Activated CD8-positive, alpha-beta T cell treated with anti-CD3 and anti-CD28 coated beads, Interleukin-2, amount 10 ng/mL, durations not matched to agents 7 days and 5 days (primary cell): ENCODE measurements around the gene GYS2. TPM values are rescaled to one million over a fixed set of nuclear protein-coding genes. Genes with fewer than 3 reads are reported as not detected.

Experiments
- ATAC-seq: fragments of 150-1000 bp; cut with Tn5 transposase; one replicate; pipeline ENCODE4 v1.10.0; 2021; ENCODE audit warnings: moderate library complexity
- CTCF ChIA-PET: fragments of 350-600 bp; sonication (Branson Sonifier 250); formaldehyde crosslinking; loops from one replicate; lab custom pipeline; 2021; ENCODE audit warnings: antibody characterized with exemption; lab: Charles Lee
- POLR2A ChIA-PET: fragments of 350-600 bp; sonication (Branson Sonifier 250); formaldehyde crosslinking; loops from one replicate; lab custom pipeline; 2021; ENCODE audit warnings: antibody characterized with exemption; lab: Charles Lee
- DNase-seq: peaks from one replicate; pipeline ENCODE4 v3.0.0-alpha.2; 2020
- H3K27ac Mint-ChIP-seq: one replicate; pipeline ENCODE4 v1.8.0; 2021; ENCODE audit warnings: mild to moderate bottlenecking, mixed read lengths
- H3K27me3 Mint-ChIP-seq: one replicate; pipeline ENCODE4 v1.8.0; 2021; ENCODE audit warnings: low read depth, mixed read lengths
- H3K36me3 Mint-ChIP-seq: one replicate; pipeline ENCODE4 v1.8.0; 2021; ENCODE audit warnings: low read depth, mixed read lengths
- H3K4me1 Mint-ChIP-seq: one replicate; pipeline ENCODE4 v1.8.0; 2021; ENCODE audit warnings: low read depth, mixed read lengths
- H3K4me3 Mint-ChIP-seq: one replicate; pipeline ENCODE4 v1.8.0; 2021; ENCODE audit warnings: mild to moderate bottlenecking, mixed read lengths
- H3K9me3 Mint-ChIP-seq: one replicate; pipeline ENCODE4 v1.8.0; 2022; ENCODE audit warnings: mixed read lengths; ENCODE audit not compliant: insufficient read depth
- total RNA-seq, 2 experiments: library from RNA; stranded (reverse); gene quantifications; one replicate each; pipeline ENCODE4 v1.2.3, GENCODE V29; 2021

Gene GYS2
- total RNA-seq, 2 experiments from 2014 or later, result not detected

GRCh38 chr12:21638054-21638891 is 33.6 kb upstream of the GYS2 start:
- Mint-ChIP-seq H3K27me3 (no peaks in the 10 kb centered on the region), H3K4me1 (peaks cover 31% of the 10 kb centered on the region), H3K4me3 (no peak overlapping the region), H3K36me3 (peaks cover 76% of the 10 kb centered on the region), H3K9me3 (no peaks in the 10 kb centered on the region), H3K27ac (peak overlapping the region; percentile 41)
- DNase-seq (no peak), ATAC-seq (no peak)
- ChIA-PET CTCF (no interaction called here), POLR2A (no interaction called here)

GRCh38 chr12:21634245-21634644 is 29.6 kb upstream of the GYS2 start:
- Mint-ChIP-seq H3K27ac (no peak overlapping the region), H3K4me1 (peaks cover 8% of the 10 kb centered on the region), H3K4me3 (no peak overlapping the region), H3K36me3 (peaks cover 61% of the 10 kb centered on the region), H3K9me3 (no peaks in the 10 kb centered on the region), H3K27me3 (no peaks in the 10 kb centered on the region)
- POLR2A ChIA-PET, result no interaction called here
- DNase-seq (no peak), ATAC-seq (no peak)
- CTCF ChIA-PET, result interaction anchor here (1.1 kb wide), 1 partner anchor 49 kb away, joined by 4 read pairs; no protein-coding TSS in a partner anchor

- ATAC-seq (no peak), DNase-seq (no peak)
- ChIA-PET POLR2A (no interaction called here), CTCF (interaction anchor here (1.4 to 1.7 kb wide), 2 partner anchors 49 to 65 kb away, joined by 5 to 6 read pairs; no protein-coding TSS in a partner anchor)
- Mint-ChIP-seq H3K9me3 (no peaks in the 10 kb centered on the region), H3K4me1 (peaks cover 3% of the 10 kb centered on the region), H3K27ac (peak overlapping the region; percentile 27), H3K36me3 (peaks cover 49% of the 10 kb centered on the region), H3K27me3 (no peaks in the 10 kb centered on the region), H3K4me3 (no peak overlapping the region)
Observed at GRCh38 chr12:21631367-21631766, 26.7 kb upstream of the GYS2 start.

- Mint-ChIP-seq H3K36me3 (peaks cover 30% of the 10 kb centered on the region), H3K9me3 (no peaks in the 10 kb centered on the region), H3K27me3 (no peaks in the 10 kb centered on the region), H3K27ac (no peak overlapping the region), H3K4me3 (no peak overlapping the region), H3K4me1 (no peaks in the 10 kb centered on the region)
- no peak for ATAC-seq
- CTCF ChIA-PET, result no interaction called here
- POLR2A ChIA-PET, result no interaction called here
- DNase-seq, result no peak
Observed at GRCh38 chr12:21627924-21628323, 23.3 kb upstream of the GYS2 start.

GRCh38 chr12:21618566-21618965 is 13.9 kb upstream of the GYS2 start:
- CTCF ChIA-PET, result no interaction called here
- peak overlapping the region; percentile 33 for H3K27ac Mint-ChIP-seq
- peaks cover 35% of the 10 kb centered on the region for H3K4me1 Mint-ChIP-seq
- no peak overlapping the region for H3K4me3 Mint-ChIP-seq
- H3K36me3 Mint-ChIP-seq, result peaks cover 14% of the 10 kb centered on the region
- POLR2A ChIA-PET, result interaction anchor here (0.7 kb wide), 1 partner anchor 116 kb away, joined by 3 read pairs; no protein-coding TSS in a partner anchor
- ATAC-seq (no peak), DNase-seq (no peak)
- H3K9me3 Mint-ChIP-seq, result no peaks in the 10 kb centered on the region
- no peaks in the 10 kb centered on the region for H3K27me3 Mint-ChIP-seq

- ATAC-seq, result no peak
- no peak for DNase-seq
- Mint-ChIP-seq H3K27ac (no peak overlapping the region), H3K4me1 (peaks cover 39% of the 10 kb centered on the region), H3K27me3 (no peaks in the 10 kb centered on the region), H3K4me3 (no peak overlapping the region), H3K36me3 (peaks cover 17% of the 10 kb centered on the region), H3K9me3 (no peaks in the 10 kb centered on the region)
- POLR2A ChIA-PET, result no interaction called here
- CTCF ChIA-PET, result no interaction called here
Observed at GRCh38 chr12:21617030-21617429, 12.4 kb upstream of the GYS2 start.

GRCh38 chr12:21615431-21615830 is 10.8 kb upstream of the GYS2 start:
- peaks cover 39% of the 10 kb centered on the region for H3K4me1 Mint-ChIP-seq
- no peak overlapping the region for H3K4me3 Mint-ChIP-seq
- H3K27me3 Mint-ChIP-seq, result no peaks in the 10 kb centered on the region
- no peaks in the 10 kb centered on the region for H3K9me3 Mint-ChIP-seq
- H3K27ac Mint-ChIP-seq, result peak overlapping the region; percentile 60
- peaks cover 17% of the 10 kb centered on the region for H3K36me3 Mint-ChIP-seq
- POLR2A ChIA-PET, result interaction anchor here (1.1 kb wide), 1 partner anchor 42 kb away, joined by 5 read pairs; no protein-coding TSS in a partner anchor
- CTCF ChIA-PET, result interaction anchor here (1.0 to 1.1 kb wide), 2 partner anchors 35 to 36 kb away, joined by 3 read pairs; no protein-coding TSS in a partner anchor
- DNase-seq, result no peak
- peak; percentile 72 for ATAC-seq

GRCh38 chr12:21614506-21614905 is 9.9 kb upstream of the GYS2 start:
- Mint-ChIP-seq H3K27ac (peak overlapping the region; percentile 60), H3K36me3 (peaks cover 17% of the 10 kb centered on the region), H3K9me3 (no peaks in the 10 kb centered on the region), H3K4me3 (peak overlapping the region; percentile 49), H3K27me3 (no peaks in the 10 kb centered on the region), H3K4me1 (peaks cover 39% of the 10 kb centered on the region)
- no peak for ATAC-seq
- POLR2A ChIA-PET, result interaction anchor here (1.3 kb wide), 1 partner anchor 43 kb away, joined by 7 read pairs; the partner anchor contains the start of gene LDHB
- CTCF ChIA-PET, result interaction anchor here (1.2 to 2.0 kb wide), 2 partner anchors 43 to 66 kb away, joined by 3 to 8 read pairs; partner anchors contain the start of gene LDHB
- DNase-seq, result no peak

- H3K4me3 Mint-ChIP-seq, result no peak overlapping the region
- H3K36me3 Mint-ChIP-seq, result peaks cover 17% of the 10 kb centered on the region
- peaks cover 38% of the 10 kb centered on the region for H3K4me1 Mint-ChIP-seq
- no peak overlapping the region for H3K27ac Mint-ChIP-seq
- ATAC-seq (no peak), DNase-seq (no peak)
- POLR2A ChIA-PET, result interaction anchor here (1.3 kb wide), 1 partner anchor 43 kb away, joined by 7 read pairs; the partner anchor contains the start of gene LDHB
- CTCF ChIA-PET, result interaction anchor here (0.9 to 2.0 kb wide), 5 partner anchors 38 to 162 kb away, joined by 3 to 8 read pairs (median 3); partner anchors contain the start of gene LDHB
- no peaks in the 10 kb centered on the region for H3K9me3 Mint-ChIP-seq
- H3K27me3 Mint-ChIP-seq, result no peaks in the 10 kb centered on the region
Observed at GRCh38 chr12:21613931-21614330, 9.3 kb upstream of the GYS2 start.

GRCh38 chr12:21608196-21608595 is 3.5 kb upstream of the GYS2 start:
- DNase-seq (no peak), ATAC-seq (no peak)
- peaks cover 4% of the 10 kb centered on the region for H3K27me3 Mint-ChIP-seq
- H3K9me3 Mint-ChIP-seq, result no peaks in the 10 kb centered on the region
- no peak overlapping the region for H3K4me3 Mint-ChIP-seq
- POLR2A ChIA-PET, result no interaction called here
- H3K4me1 Mint-ChIP-seq, result peaks cover 3% of the 10 kb centered on the region
- peaks cover 3% of the 10 kb centered on the region for H3K36me3 Mint-ChIP-seq
- H3K27ac Mint-ChIP-seq, result no peak overlapping the region
- CTCF ChIA-PET, result interaction anchor here (1.1 to 4.2 kb wide), 3 partner anchors 58 to 77 kb away, joined by 3 to 35 read pairs (median 4); no protein-coding TSS in a partner anchor

GRCh38 chr12:21607701-21608100 is 3.1 kb upstream of the GYS2 start:
- Mint-ChIP-seq H3K27ac (no peak overlapping the region), H3K4me3 (no peak overlapping the region), H3K4me1 (no peaks in the 10 kb centered on the region), H3K27me3 (peaks cover 7% of the 10 kb centered on the region), H3K9me3 (no peaks in the 10 kb centered on the region), H3K36me3 (no peaks in the 10 kb centered on the region)
- CTCF ChIA-PET, result interaction anchor here (1.1 to 4.2 kb wide), 2 partner anchors 73 to 78 kb away, joined by 4 to 35 read pairs; no protein-coding TSS in a partner anchor
- ATAC-seq, result no peak
- POLR2A ChIA-PET, result no interaction called here
- no peak for DNase-seq

GRCh38 chr12:21606175-21606574 is 1.5 kb upstream of the GYS2 start:
- no peaks in the 10 kb centered on the region for H3K4me1 Mint-ChIP-seq
- DNase-seq (no peak), ATAC-seq (no peak)
- no peak overlapping the region for H3K27ac Mint-ChIP-seq
- H3K36me3 Mint-ChIP-seq, result no peaks in the 10 kb centered on the region
- H3K9me3 Mint-ChIP-seq, result no peaks in the 10 kb centered on the region
- CTCF ChIA-PET, result interaction anchor here (2.7 kb wide), 1 partner anchor 74 kb away, joined by 12 read pairs; no protein-coding TSS in a partner anchor
- no peak overlapping the region for H3K4me3 Mint-ChIP-seq
- POLR2A ChIA-PET, result no interaction called here
- H3K27me3 Mint-ChIP-seq, result peaks cover 8% of the 10 kb centered on the region
